Anterior cingulate cortex (tissue), 58 donors: ENCODE results near the gene RIC3.

Experiments used
- DNase-seq, 58 donors: peaks; one replicate each; lab custom pipeline; 2025; lab: John Stamatoyannopoulos, UW

The RIC3 gene

DNA sequence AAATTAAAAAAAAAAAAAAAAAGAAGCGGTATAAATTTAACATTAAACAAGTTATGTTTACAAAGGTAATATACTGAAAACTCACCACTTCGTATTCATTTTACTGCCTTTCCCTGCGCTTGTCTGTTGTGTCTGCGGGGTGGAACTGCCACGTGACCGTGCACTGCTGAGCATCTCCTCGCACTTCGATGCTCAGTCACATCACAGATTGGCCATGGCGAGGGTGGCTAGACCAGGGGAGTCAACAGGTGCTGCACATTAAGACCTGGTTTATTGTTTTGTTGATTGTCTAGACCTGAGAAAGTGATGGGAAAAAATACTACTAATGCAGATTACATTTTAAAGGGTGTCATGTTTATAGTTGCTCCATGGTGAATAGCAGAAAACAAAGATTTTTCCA, 110.6 kb downstream of the RIC3 start:
- DNase-seq: no peak

DNA sequence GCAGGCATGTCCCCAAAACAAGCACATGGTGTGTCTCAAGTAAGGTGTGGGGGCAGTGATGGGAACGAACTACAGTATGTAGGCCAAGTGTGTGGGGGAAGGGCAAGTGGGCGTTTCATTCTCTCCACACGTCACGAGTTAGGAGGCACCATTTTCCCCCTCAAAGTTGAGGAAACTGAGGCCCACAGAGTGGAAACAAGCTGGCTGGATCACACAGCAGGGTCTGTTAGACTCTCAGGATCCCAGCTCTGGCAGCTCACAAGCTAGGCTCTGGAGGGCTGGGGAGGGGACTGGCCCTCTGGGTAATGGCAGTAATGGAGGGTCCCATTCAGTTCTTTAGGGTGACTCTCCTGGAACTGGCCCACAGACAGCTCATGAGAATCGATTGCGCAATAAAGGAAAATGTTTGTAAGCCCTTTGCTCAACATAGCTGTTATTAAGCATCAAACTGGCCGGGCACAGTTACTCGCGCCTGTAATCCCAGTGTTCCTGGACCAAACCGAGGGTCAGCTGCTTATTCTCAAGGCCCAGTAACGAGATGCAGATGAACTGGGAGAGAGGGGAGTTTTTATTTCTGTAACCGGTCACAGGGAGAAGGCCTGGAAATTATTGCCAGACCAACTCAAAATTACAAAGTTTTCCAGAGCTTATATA, 111.9 kb downstream of the RIC3 start:
- no peak for DNase-seq
